ENCODE measurements around the gene NUDT16L1. TPM values are rescaled to one million over a fixed set of nuclear protein-coding genes. Genes with fewer than 3 reads are reported as not detected.
A peak's percentile ranks its signal among the peaks of the same experiment; 100 is the strongest.

NUDT16L1 gene
- total and polyA plus RNA-seq, 9 of the 15 experiments (the other 6 are each of a cell fraction or from before 2014, with no cell fraction given), result 1.4 to 37.6 (median 13.7) TPM

DNA sequence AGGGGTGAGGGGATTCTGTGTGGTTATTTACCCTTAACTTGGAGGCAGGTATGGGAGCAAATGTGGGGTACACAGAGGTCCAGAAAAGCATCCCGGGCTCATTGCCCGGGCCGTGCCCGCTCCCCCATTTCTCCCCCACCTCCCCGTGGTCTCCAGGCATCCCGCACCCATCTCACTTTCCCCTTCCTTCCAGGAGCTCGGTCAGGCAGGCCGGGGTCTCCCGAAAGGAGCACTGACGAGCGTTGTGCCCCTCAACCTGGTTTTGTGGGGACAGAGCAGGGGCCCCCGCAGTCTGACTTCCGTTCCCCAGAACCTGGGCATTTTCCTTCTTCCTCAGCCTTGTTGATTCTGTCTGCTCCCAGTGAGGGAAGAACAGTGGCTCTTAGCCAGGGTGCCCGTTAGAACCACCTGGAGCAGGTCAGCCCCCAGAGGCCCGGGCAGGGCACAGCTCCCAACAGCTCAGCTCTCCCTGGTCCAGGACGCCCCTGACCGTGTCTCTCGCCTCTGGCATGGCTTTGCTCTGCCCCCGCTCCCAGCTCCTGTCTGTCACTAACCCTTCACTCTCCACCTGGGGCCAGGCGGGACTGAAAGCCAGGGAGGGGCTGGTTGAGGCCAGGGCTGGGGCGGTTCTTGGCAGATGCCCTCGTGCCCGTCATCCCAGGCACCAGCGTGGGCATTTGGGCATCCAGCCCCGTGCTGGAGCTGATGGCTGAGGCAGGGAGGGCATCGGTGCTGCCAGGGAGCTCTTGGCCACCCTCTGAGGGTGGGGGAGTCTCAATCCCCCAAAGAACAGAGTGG, 12.5 kb upstream of the NUDT16L1 start:
- Histone ChIP-seq H3K36me3 (ENCODE audit: control insufficient read depth, insufficient read depth, low read length) (peaks cover 51% of the 10 kb centered on the region; the same call in 2 of the 3 replicates), H3K4me3 (no peak overlapping the region), H3K27me3 (ENCODE audit: control insufficient read depth in 2 of 2, insufficient read depth in 2 of 2, low read length in 2 of 2) (no peaks in the 10 kb centered on the region), H2AFZ (ENCODE audit: low read depth, low read length) (no peak overlapping the region), H3K4me2 (ENCODE audit: insufficient read depth, low read length) (no peak overlapping the region), H3K9me1 (ENCODE audit: control insufficient read depth, insufficient read depth, low read length) (no peaks in the 10 kb centered on the region), H4K20me1 (replicated peaks; ENCODE audit: control insufficient read depth, insufficient read depth, low read length) (no peaks in the 10 kb centered on the region), H3K9ac (ENCODE audit: insufficient read depth in 1 of 2, low read depth in 2 of 2, low read length in 2 of 2) (0 out of 4 replicates have a peak overlapping the region, but pooled peaks of 1 of the 2 experiments have one; percentile 35), H3K27ac (ENCODE audit: extremely low read depth, low read depth, low read length) (no peak overlapping the region), H3K9me3 (replicated peaks; ENCODE audit: control insufficient read depth, insufficient read depth, low read depth, low read length) (no peaks in the 10 kb centered on the region), H3K79me2 (ENCODE audit: control insufficient read depth, insufficient read depth, low read length) (no peaks in the 10 kb centered on the region), H3K4me1 (replicated peaks in 1 of 2; ENCODE audit: control insufficient read depth in 2 of 2, insufficient read depth in 2 of 2, low read length in 2 of 2) (peaks cover 0 to 63% of the 10 kb centered on the region in 2 experiments; a peak in 2 of 5 replicates)
- BruUV-seq (replicated peaks), result no TSS peak
- ATAC-seq (no peak), FAIRE-seq (no peak), DNase-seq (ENCODE audit: extremely low read depth in 1 of 4, low spot score in 3 of 4) (no peak)
- in situ Hi-C loops (cut with MboI), result no loop called here
- CTCF ChIA-PET (ENCODE audit: low intra/inter-chr PET ratio), result no interaction called here
- intact Hi-C loops (cut with micrococcal nuclease), result no loop called here
- WGBS (ENCODE audit: insufficient coverage, low coverage, missing lambda C conversion rate), result 85% methylated on average over 23 of the region's 26 CpGs
- POLR2A ChIA-PET, result interaction anchor here (1.1 kb wide), 2 partner anchors 9 to 42 kb away, joined by 3 to 4 read pairs; no protein-coding TSS in a partner anchor
- TF ChIP-seq ZNF253 (CRISPR knock-in tag; conservative IDR thresholded peaks at IDR 0.05) (no peak), GABPB2 (CRISPR knock-in tag; conservative IDR thresholded peaks at IDR 0.05) (no peak), XRCC4 (IDR thresholded peaks at IDR 0.05; ENCODE audit: extremely low read depth, insufficient read depth, insufficient read length) (no peak), KDM1A (IDR thresholded peaks at IDR 0.05) (no peak), DNMT1 (IDR thresholded peaks at IDR 0.05) (no peak), ELF4 (CRISPR knock-in tag; IDR thresholded peaks at IDR 0.05) (no peak), ZKSCAN8 (CRISPR knock-in tag; IDR thresholded peaks at IDR 0.05) (no peak), ZNF217 (CRISPR knock-in tag; IDR thresholded peaks at IDR 0.05) (no peak)
- TF ChIP-seq, protein P1, sequence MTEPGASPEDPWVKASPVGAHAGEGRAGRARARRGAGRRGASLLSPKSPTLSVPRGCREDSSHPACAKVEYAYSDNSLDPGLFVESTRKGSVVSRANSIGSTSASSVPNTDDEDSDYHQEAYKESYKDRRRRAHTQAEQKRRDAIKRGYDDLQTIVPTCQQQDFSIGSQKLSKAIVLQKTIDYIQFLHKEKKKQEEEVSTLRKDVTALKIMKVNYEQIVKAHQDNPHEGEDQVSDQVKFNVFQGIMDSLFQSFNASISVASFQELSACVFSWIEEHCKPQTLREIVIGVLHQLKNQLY (CRISPR knock-in tag; conservative IDR thresholded peaks at IDR 0.05), result no peak
- TF ChIP-seq, protein P2, sequence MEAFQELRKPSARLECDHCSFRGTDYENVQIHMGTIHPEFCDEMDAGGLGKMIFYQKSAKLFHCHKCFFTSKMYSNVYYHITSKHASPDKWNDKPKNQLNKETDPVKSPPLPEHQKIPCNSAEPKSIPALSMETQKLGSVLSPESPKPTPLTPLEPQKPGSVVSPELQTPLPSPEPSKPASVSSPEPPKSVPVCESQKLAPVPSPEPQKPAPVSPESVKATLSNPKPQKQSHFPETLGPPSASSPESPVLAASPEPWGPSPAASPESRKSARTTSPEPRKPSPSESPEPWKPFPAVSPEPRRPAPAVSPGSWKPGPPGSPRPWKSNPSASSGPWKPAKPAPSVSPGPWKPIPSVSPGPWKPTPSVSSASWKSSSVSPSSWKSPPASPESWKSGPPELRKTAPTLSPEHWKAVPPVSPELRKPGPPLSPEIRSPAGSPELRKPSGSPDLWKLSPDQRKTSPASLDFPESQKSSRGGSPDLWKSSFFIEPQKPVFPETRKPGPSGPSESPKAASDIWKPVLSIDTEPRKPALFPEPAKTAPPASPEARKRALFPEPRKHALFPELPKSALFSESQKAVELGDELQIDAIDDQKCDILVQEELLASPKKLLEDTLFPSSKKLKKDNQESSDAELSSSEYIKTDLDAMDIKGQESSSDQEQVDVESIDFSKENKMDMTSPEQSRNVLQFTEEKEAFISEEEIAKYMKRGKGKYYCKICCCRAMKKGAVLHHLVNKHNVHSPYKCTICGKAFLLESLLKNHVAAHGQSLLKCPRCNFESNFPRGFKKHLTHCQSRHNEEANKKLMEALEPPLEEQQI (IDR thresholded peaks at IDR 0.05), result no peak
